ENCODE results near the gene SLC25A14. TPM values are rescaled to one million over a fixed set of nuclear protein-coding genes. Genes with fewer than 3 reads are reported as not detected.

Gene SLC25A14
- total RNA-seq, 1 experiment from 2014 or later: 13.1 TPM

GRCh38 chrX:130419263-130419662 is 79.5 kb downstream of the SLC25A14 start:
- no peaks in the 10 kb centered on the region for H3K9me3 ChIP-seq (ENCODE audit: control insufficient read depth in 1 of 2, insufficient read depth in 1 of 2, low read depth in 1 of 2, low read length in 2 of 2)
- H3K36me3 ChIP-seq (ENCODE audit: control insufficient read depth in 1 of 2, insufficient read depth in 2 of 2, low read length in 2 of 2): no peaks in the 10 kb centered on the region
- no peak overlapping the region for H2AFZ ChIP-seq (ENCODE audit: low read depth, low read length, poor library complexity, severe bottlenecking)
- H3K9me2 ChIP-seq (ENCODE audit: insufficient read depth): no peaks in the 10 kb centered on the region
- no peak for DNase-seq (ENCODE audit: low read depth, low spot score)
- no peaks in the 10 kb centered on the region for H4K20me1 ChIP-seq (ENCODE audit: insufficient read depth)
- intact Hi-C loops (cut with micrococcal nuclease): no loop called here
- no peak overlapping the region for H3K27ac ChIP-seq (ENCODE audit: low read depth, low read length)
- ChIA-PET RAD21 (ENCODE audit: low non-redundant PET in 1 of 2, low total read pairs in 2 of 2, uncharacterized antibody in 2 of 2, unreplicated experiment in 2 of 2) (no interaction called here), CTCF (no interaction called here), POLR2A (no interaction called here)
- H3K79me2 ChIP-seq (ENCODE audit: insufficient read depth, low read length): no peaks in the 10 kb centered on the region
- H3K4me3 ChIP-seq (replicated peaks in 1 of 2; ENCODE audit: low read depth in 1 of 2, low read length in 2 of 2): no peak overlapping the region
- BruUV-seq (replicated peaks): no TSS peak
- TF ChIP-seq CTCF (IDR thresholded peaks at IDR 0.05 in 2 of 3, conservative IDR thresholded peaks at IDR 0.05 in 1 of 3; ENCODE audit: borderline replicate concordance in 1 of 3, insufficient read depth in 1 of 3, low read depth in 2 of 3, low read length in 2 of 3) (no peak), CBX3 (IDR thresholded peaks at IDR 0.05; ENCODE audit: low read depth) (no peak), ZNF274 (IDR thresholded peaks at IDR 0.05; ENCODE audit: low read depth, low read length) (no peak), EZH2phosphoT487 (IDR thresholded peaks at IDR 0.05; ENCODE audit: borderline replicate concordance) (no peak), SP1 (IDR thresholded peaks at IDR 0.05; ENCODE audit: low read depth) (no peak), POLR2A (IDR thresholded peaks at IDR 0.05; ENCODE audit: borderline replicate concordance, extremely low read depth, insufficient read depth, insufficient read length) (no peak)
- TF ChIP-seq, protein P1, sequence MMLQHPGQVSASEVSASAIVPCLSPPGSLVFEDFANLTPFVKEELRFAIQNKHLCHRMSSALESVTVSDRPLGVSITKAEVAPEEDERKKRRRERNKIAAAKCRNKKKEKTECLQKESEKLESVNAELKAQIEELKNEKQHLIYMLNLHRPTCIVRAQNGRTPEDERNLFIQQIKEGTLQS (IDR thresholded peaks at IDR 0.05): no peak
- TF ChIP-seq, protein P2, sequence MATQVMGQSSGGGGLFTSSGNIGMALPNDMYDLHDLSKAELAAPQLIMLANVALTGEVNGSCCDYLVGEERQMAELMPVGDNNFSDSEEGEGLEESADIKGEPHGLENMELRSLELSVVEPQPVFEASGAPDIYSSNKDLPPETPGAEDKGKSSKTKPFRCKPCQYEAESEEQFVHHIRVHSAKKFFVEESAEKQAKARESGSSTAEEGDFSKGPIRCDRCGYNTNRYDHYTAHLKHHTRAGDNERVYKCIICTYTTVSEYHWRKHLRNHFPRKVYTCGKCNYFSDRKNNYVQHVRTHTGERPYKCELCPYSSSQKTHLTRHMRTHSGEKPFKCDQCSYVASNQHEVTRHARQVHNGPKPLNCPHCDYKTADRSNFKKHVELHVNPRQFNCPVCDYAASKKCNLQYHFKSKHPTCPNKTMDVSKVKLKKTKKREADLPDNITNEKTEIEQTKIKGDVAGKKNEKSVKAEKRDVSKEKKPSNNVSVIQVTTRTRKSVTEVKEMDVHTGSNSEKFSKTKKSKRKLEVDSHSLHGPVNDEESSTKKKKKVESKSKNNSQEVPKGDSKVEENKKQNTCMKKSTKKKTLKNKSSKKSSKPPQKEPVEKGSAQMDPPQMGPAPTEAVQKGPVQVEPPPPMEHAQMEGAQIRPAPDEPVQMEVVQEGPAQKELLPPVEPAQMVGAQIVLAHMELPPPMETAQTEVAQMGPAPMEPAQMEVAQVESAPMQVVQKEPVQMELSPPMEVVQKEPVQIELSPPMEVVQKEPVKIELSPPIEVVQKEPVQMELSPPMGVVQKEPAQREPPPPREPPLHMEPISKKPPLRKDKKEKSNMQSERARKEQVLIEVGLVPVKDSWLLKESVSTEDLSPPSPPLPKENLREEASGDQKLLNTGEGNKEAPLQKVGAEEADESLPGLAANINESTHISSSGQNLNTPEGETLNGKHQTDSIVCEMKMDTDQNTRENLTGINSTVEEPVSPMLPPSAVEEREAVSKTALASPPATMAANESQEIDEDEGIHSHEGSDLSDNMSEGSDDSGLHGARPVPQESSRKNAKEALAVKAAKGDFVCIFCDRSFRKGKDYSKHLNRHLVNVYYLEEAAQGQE (IDR thresholded peaks at IDR 0.05; ENCODE audit: low read depth): no peak
- no peak for ATAC-seq
- H3K9ac ChIP-seq (ENCODE audit: low read length): no peak overlapping the region
- no peak overlapping the region for H3K4me2 ChIP-seq (ENCODE audit: low read length)
- no peaks in the 10 kb centered on the region for H3K4me1 ChIP-seq (ENCODE audit: control insufficient read depth in 1 of 2, insufficient read depth in 2 of 2, low read length in 2 of 2)
- H3K27me3 ChIP-seq (ENCODE audit: insufficient read depth, low read length): no peaks in the 10 kb centered on the region

Other genes with a start within 250 kb of the SLC25A14 start
- 19.2 TPM for gene ELF4, start 229.4 kb upstream of the SLC25A14 start, total RNA-seq (2021; ENCODE audit: unreplicated experiment)
- gene AIFM1, start 174.1 kb upstream of the SLC25A14 start, total RNA-seq (2021; ENCODE audit: unreplicated experiment): 50.0 TPM
- gene RAB33A, start 168.0 kb upstream of the SLC25A14 start, total RNA-seq (2021; ENCODE audit: unreplicated experiment): not detected
- gene ZNF280C, start 71.0 kb upstream of the SLC25A14 start, total RNA-seq (2021; ENCODE audit: unreplicated experiment): 12.3 TPM
- gene GPR119, start 45.8 kb downstream of the SLC25A14 start, total RNA-seq (2021; ENCODE audit: unreplicated experiment): not detected
- 18.9 TPM for gene RBMX2, start 62.1 kb downstream of the SLC25A14 start, total RNA-seq (2021; ENCODE audit: unreplicated experiment)